GM23338 (cell line): ENCODE results near the gene TSPAN3. TPM values are rescaled to one million over a fixed set of nuclear protein-coding genes. Genes with fewer than 3 reads are reported as not detected.

Experiments used
- ATAC-seq: fragments of 200-7000 bp; cut with Tn5 transposase; 3 replicates; pipeline ENCODE4 v1.9.1; 2020
- DNase-seq: peaks from one replicate; pipeline ENCODE4 v3.0.0-alpha.2; 2015; ENCODE audit warnings: low spot score
- H2AFZ ChIP-seq: fragments of 200-600 bp; sonication (generic); 2 replicates; pipeline ENCODE4 v1.8.0; 2016; ENCODE audit warnings: antibody characterized with exemption, mild to moderate bottlenecking, moderate library complexity
- H3F3A ChIP-seq: fragments of 200-600 bp; sonication (generic); replicated peaks from 2 replicates; pipeline ENCODE4 v1.8.0; 2017; ENCODE audit warnings: antibody characterized with exemption, mixed run types, low read depth
- H3K27ac ChIP-seq: fragments of 200-600 bp; sonication (generic); 2 replicates; pipeline ENCODE4 v1.6.1; 2016; ENCODE audit warnings: low read depth
- H3K27me3 ChIP-seq: fragments of 200-600 bp; sonication (generic); 2 replicates; pipeline ENCODE4 v1.8.0; 2016; ENCODE audit warnings: mild to moderate bottlenecking, mixed run types, moderate library complexity; ENCODE audit not compliant: insufficient read depth
- H3K36me3 ChIP-seq: fragments of 200-600 bp; sonication (generic); 2 replicates; pipeline ENCODE4 v1.8.0; 2016; ENCODE audit warnings: mild to moderate bottlenecking; ENCODE audit not compliant: insufficient read depth
- H3K4me1 ChIP-seq: fragments of 200-600 bp; sonication (generic); 2 replicates; pipeline ENCODE4 v1.8.0; 2016; ENCODE audit warnings: mild to moderate bottlenecking, moderate library complexity; ENCODE audit not compliant: insufficient read depth
- H3K4me2 ChIP-seq: fragments of 200-600 bp; sonication (generic); 2 replicates; pipeline ENCODE4 v1.7.1; 2017; ENCODE audit warnings: mixed run types
- H3K4me3 ChIP-seq: fragments of 200-600 bp; sonication (generic); 2 replicates; pipeline ENCODE4 v1.6.1; 2016; ENCODE audit warnings: mixed run types
- H3K79me2 ChIP-seq: fragments of 200-600 bp; sonication (generic); replicated peaks from 2 replicates; pipeline ENCODE4 v1.8.0; 2017; ENCODE audit warnings: mild to moderate bottlenecking; ENCODE audit not compliant: insufficient read depth
- H3K9me2 ChIP-seq: fragments of 200-600 bp; sonication (generic); 2 replicates; pipeline ENCODE4 v1.8.0; 2017; ENCODE audit not compliant: insufficient read depth
- H4K20me1 ChIP-seq: fragments of 200-600 bp; sonication (generic); replicated peaks from 2 replicates; pipeline ENCODE4 v1.8.0; 2017; ENCODE audit warnings: mild to moderate bottlenecking; ENCODE audit not compliant: insufficient read depth
- H3K27ac Mint-ChIP-seq: 2 replicates; pipeline ENCODE4 v1.8.0; 2020; ENCODE audit warnings: inconsistent platforms, mild to moderate bottlenecking, moderate library complexity, mixed read lengths
- H3K27me3 Mint-ChIP-seq: 3 replicates; pipeline ENCODE4 v1.8.0; 2022; ENCODE audit warnings: low read depth, mild to moderate bottlenecking, moderate library complexity, mixed read lengths, inconsistent platforms; ENCODE audit not compliant: insufficient read depth, poor library complexity
- H3K36me3 Mint-ChIP-seq: 3 replicates; pipeline ENCODE4 v1.8.0; 2021; ENCODE audit warnings: low read depth, mild to moderate bottlenecking, inconsistent platforms, moderate library complexity, mixed read lengths
- H3K4me1 Mint-ChIP-seq: 3 replicates; pipeline ENCODE4 v1.8.0; 2020; ENCODE audit warnings: mild to moderate bottlenecking, inconsistent platforms, mixed read lengths
- H3K4me3 Mint-ChIP-seq: 3 replicates; pipeline ENCODE4 v1.8.0; 2021; ENCODE audit warnings: moderate library complexity, mild to moderate bottlenecking, inconsistent platforms, mixed read lengths
- H3K9me3 Mint-ChIP-seq: 3 replicates; pipeline ENCODE4 v1.8.0; 2020; ENCODE audit warnings: moderate library complexity, mild to moderate bottlenecking, inconsistent platforms, mixed read lengths
- CREB1 ChIP-seq: fragments of 250-450 bp; sonication (Bioruptor Pico); IDR thresholded peaks from 2 replicates; pipeline ENCODE4 v1.5.0; 2020; ENCODE audit warnings: low read depth, mild to moderate bottlenecking, moderate library complexity
- EZH2 ChIP-seq: fragments of 200-600 bp; sonication (generic); IDR thresholded peaks from one replicate; pipeline ENCODE4 v1.8.0; 2017; ENCODE audit warnings: antibody characterized with exemption, mild to moderate bottlenecking, low read depth; ENCODE audit not compliant: unreplicated experiment
- EZH2phosphoT487 ChIP-seq: fragments of 200-600 bp; sonication (generic); IDR thresholded peaks from one replicate; pipeline ENCODE4 v1.8.1; 2018; ENCODE audit warnings: antibody characterized with exemption; ENCODE audit not compliant: unreplicated experiment
- JUNB ChIP-seq: IDR thresholded peaks from one replicate; pipeline ENCODE4 v1.6.1; 2016; ENCODE audit warnings: antibody characterized with exemption; ENCODE audit not compliant: unreplicated experiment
- NANOG ChIP-seq: IDR thresholded peaks from 2 replicates; pipeline ENCODE4 v1.6.1; 2016; ENCODE audit warnings: antibody characterized with exemption, borderline replicate concordance
- POLR2AphosphoS5 ChIP-seq: IDR thresholded peaks from 2 replicates; pipeline ENCODE4 v1.6.1; 2016; ENCODE audit warnings: antibody characterized with exemption, low read depth
- STAT1 ChIP-seq: IDR thresholded peaks from one replicate; pipeline ENCODE4 v1.6.1; 2016; ENCODE audit warnings: antibody characterized with exemption; ENCODE audit not compliant: unreplicated experiment
- ZNF114 ChIP-seq: fragments of 250-450 bp; sonication (Bioruptor Pico); IDR thresholded peaks from 2 replicates; pipeline ENCODE4 v1.5.0; 2020; ENCODE audit warnings: mild to moderate bottlenecking, moderate library complexity
- ZNF331 ChIP-seq: fragments of 250-450 bp; sonication (Bioruptor Pico); IDR thresholded peaks from 2 replicates; pipeline ENCODE4 v1.5.0; 2020; ENCODE audit warnings: low read depth, mild to moderate bottlenecking, moderate library complexity
- polyA plus RNA-seq: library from polyadenylated mRNA; unstranded; fragments of >200 nt; fragmentation: Nextera tagmentation; extraction: Ambion mirVana; gene quantifications from 2 replicates; pipeline ENCODE4 v1.2.1, GENCODE V29; 2016
- total RNA-seq: library from RNA; depleted of rRNA; stranded (reverse); fragments of >200 nt; shearing (Covaris generic); gene quantifications from 2 replicates; pipeline ENCODE4 v1.2.3, GENCODE V29; 2014
- TF ChIP-seq, protein P1 (sequence below): IDR thresholded peaks from one replicate; pipeline ENCODE4 v1.6.1; 2018; ENCODE audit warnings: antibody characterized with exemption; ENCODE audit not compliant: unreplicated experiment
- TF ChIP-seq, protein P2 (sequence below): IDR thresholded peaks from 2 replicates; pipeline ENCODE4 v1.6.1; 2016; ENCODE audit warnings: antibody characterized with exemption
- TF ChIP-seq, protein P3 (sequence below): fragments of 250-450 bp; sonication (Bioruptor Pico); IDR thresholded peaks from 2 replicates; pipeline ENCODE4 v1.5.0; 2020; ENCODE audit warnings: mild to moderate bottlenecking, moderate library complexity
- TF ChIP-seq, protein P4 (sequence below), 2 experiments: fragments of 200-600 bp in 1 of 2; sonication (generic) in 1 of 2; conservative IDR thresholded peaks; 2 replicates each; pipeline versions ENCODE4 v1.5.1 to v1.6.1; 2016 to 2017; ENCODE audit warnings: antibody characterized with exemption in 2 of 2, low read depth in 2 of 2, mild to moderate bottlenecking in 2 of 2, moderate library complexity in 1 of 2

The TSPAN3 gene
- total and polyA plus RNA-seq, 2 experiments from 2014 or later = 72.5 to 159 TPM

DNA sequence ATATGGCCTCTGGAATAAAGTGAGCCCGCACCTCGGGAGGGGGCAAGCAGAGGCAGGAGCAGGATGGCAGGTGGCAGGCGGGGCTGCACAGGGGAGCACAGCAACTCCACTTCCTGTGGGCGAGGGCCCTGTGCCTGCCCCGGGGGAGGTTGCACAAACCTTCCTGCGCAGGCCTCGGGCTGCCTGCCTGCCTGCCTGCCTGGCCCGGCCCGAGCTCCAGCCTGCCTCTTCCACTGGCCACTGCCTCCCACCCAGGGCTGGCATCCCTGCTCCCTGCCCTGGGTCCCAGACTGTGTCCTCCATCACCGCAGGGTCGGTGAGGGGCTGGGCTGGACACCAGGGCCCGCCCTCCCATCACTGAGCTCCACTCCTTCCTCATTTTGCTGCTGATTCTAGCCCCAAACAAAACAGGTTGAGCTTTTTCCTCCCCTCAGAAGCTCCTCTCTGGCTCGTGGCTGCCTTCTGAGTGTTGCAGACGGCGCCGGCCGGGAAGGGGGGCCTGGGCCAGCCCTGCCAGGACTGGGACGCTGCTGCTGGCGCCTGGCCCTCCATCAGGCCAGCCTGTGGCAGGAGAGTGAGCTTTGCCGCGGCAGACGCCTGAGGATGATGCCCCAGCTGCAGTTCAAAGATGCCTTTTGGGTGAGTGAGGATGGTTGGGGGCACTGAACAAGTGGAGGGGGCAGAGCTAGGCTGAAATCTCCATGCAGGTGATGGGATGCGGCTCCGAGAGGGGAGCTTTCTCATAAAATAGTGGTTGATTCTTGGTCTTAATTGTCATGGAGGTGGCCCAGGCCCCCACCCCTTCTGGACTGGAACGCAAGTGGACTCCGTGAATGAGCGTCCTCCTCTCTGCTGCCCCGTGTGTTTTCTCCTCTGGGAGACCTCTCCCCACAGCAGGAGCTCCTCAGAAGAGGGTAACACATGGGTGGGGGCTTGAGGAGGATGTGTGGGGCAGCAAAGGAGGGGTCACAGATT, 75.7 kb downstream of the TSPAN3 start, which contains the start of gene PSTPIP1:
Gene PSTPIP1, plus strand, starts transcription at position 156 of the 975 bp plus-strand sequence. Its CDS starts 448 bp downstream, at position 604.
- no peaks in the 10 kb centered on the region for H3F3A ChIP-seq
- DNase-seq (no peak), ATAC-seq (peak; percentile 23)
- no peaks in the 10 kb centered on the region for H3K79me2 ChIP-seq
- H3K4me2 ChIP-seq = no peak within 1 kb of the TSS
- H3K9me3 Mint-ChIP-seq = no peaks in the 10 kb centered on the region
- H3K9me2 ChIP-seq = no peaks in the 10 kb centered on the region
- H3K27ac Mint-ChIP-seq = no peak within 1 kb of the TSS
- no peak within 1 kb of the TSS for H3K27ac ChIP-seq
- H3K4me3 ChIP-seq = no peak within 1 kb of the TSS
- no peaks in the 10 kb centered on the region for H3K36me3 Mint-ChIP-seq
- no peaks in the 10 kb centered on the region for H3K36me3 ChIP-seq
- H4K20me1 ChIP-seq = no peaks in the 10 kb centered on the region
- peak within 1 kb of the TSS; percentile 72 for H2AFZ ChIP-seq
- no peaks in the 10 kb centered on the region for H3K27me3 ChIP-seq
- H3K4me1 Mint-ChIP-seq = no peaks in the 10 kb centered on the region
- peaks cover 5% of the 10 kb centered on the region for H3K27me3 Mint-ChIP-seq
- H3K4me1 ChIP-seq = no peaks in the 10 kb centered on the region
- no peak for TF ChIP-seq POLR2AphosphoS5
- no peak for TF ChIP-seq CREB1 (CRISPR knock-in tag)
- no peak for TF ChIP-seq EZH2phosphoT487
- TF ChIP-seq NANOG = no peak
- TF ChIP-seq, protein P1, sequence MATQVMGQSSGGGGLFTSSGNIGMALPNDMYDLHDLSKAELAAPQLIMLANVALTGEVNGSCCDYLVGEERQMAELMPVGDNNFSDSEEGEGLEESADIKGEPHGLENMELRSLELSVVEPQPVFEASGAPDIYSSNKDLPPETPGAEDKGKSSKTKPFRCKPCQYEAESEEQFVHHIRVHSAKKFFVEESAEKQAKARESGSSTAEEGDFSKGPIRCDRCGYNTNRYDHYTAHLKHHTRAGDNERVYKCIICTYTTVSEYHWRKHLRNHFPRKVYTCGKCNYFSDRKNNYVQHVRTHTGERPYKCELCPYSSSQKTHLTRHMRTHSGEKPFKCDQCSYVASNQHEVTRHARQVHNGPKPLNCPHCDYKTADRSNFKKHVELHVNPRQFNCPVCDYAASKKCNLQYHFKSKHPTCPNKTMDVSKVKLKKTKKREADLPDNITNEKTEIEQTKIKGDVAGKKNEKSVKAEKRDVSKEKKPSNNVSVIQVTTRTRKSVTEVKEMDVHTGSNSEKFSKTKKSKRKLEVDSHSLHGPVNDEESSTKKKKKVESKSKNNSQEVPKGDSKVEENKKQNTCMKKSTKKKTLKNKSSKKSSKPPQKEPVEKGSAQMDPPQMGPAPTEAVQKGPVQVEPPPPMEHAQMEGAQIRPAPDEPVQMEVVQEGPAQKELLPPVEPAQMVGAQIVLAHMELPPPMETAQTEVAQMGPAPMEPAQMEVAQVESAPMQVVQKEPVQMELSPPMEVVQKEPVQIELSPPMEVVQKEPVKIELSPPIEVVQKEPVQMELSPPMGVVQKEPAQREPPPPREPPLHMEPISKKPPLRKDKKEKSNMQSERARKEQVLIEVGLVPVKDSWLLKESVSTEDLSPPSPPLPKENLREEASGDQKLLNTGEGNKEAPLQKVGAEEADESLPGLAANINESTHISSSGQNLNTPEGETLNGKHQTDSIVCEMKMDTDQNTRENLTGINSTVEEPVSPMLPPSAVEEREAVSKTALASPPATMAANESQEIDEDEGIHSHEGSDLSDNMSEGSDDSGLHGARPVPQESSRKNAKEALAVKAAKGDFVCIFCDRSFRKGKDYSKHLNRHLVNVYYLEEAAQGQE = no peak
- TF ChIP-seq, protein P2, sequence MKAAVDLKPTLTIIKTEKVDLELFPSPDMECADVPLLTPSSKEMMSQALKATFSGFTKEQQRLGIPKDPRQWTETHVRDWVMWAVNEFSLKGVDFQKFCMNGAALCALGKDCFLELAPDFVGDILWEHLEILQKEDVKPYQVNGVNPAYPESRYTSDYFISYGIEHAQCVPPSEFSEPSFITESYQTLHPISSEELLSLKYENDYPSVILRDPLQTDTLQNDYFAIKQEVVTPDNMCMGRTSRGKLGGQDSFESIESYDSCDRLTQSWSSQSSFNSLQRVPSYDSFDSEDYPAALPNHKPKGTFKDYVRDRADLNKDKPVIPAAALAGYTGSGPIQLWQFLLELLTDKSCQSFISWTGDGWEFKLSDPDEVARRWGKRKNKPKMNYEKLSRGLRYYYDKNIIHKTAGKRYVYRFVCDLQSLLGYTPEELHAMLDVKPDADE = no peak
- TF ChIP-seq EZH2 = no peak
- TF ChIP-seq ZNF114 (CRISPR knock-in tag) = no peak
- TF ChIP-seq JUNB = no peak
- no peak for TF ChIP-seq ZNF331
- TF ChIP-seq, protein P3, sequence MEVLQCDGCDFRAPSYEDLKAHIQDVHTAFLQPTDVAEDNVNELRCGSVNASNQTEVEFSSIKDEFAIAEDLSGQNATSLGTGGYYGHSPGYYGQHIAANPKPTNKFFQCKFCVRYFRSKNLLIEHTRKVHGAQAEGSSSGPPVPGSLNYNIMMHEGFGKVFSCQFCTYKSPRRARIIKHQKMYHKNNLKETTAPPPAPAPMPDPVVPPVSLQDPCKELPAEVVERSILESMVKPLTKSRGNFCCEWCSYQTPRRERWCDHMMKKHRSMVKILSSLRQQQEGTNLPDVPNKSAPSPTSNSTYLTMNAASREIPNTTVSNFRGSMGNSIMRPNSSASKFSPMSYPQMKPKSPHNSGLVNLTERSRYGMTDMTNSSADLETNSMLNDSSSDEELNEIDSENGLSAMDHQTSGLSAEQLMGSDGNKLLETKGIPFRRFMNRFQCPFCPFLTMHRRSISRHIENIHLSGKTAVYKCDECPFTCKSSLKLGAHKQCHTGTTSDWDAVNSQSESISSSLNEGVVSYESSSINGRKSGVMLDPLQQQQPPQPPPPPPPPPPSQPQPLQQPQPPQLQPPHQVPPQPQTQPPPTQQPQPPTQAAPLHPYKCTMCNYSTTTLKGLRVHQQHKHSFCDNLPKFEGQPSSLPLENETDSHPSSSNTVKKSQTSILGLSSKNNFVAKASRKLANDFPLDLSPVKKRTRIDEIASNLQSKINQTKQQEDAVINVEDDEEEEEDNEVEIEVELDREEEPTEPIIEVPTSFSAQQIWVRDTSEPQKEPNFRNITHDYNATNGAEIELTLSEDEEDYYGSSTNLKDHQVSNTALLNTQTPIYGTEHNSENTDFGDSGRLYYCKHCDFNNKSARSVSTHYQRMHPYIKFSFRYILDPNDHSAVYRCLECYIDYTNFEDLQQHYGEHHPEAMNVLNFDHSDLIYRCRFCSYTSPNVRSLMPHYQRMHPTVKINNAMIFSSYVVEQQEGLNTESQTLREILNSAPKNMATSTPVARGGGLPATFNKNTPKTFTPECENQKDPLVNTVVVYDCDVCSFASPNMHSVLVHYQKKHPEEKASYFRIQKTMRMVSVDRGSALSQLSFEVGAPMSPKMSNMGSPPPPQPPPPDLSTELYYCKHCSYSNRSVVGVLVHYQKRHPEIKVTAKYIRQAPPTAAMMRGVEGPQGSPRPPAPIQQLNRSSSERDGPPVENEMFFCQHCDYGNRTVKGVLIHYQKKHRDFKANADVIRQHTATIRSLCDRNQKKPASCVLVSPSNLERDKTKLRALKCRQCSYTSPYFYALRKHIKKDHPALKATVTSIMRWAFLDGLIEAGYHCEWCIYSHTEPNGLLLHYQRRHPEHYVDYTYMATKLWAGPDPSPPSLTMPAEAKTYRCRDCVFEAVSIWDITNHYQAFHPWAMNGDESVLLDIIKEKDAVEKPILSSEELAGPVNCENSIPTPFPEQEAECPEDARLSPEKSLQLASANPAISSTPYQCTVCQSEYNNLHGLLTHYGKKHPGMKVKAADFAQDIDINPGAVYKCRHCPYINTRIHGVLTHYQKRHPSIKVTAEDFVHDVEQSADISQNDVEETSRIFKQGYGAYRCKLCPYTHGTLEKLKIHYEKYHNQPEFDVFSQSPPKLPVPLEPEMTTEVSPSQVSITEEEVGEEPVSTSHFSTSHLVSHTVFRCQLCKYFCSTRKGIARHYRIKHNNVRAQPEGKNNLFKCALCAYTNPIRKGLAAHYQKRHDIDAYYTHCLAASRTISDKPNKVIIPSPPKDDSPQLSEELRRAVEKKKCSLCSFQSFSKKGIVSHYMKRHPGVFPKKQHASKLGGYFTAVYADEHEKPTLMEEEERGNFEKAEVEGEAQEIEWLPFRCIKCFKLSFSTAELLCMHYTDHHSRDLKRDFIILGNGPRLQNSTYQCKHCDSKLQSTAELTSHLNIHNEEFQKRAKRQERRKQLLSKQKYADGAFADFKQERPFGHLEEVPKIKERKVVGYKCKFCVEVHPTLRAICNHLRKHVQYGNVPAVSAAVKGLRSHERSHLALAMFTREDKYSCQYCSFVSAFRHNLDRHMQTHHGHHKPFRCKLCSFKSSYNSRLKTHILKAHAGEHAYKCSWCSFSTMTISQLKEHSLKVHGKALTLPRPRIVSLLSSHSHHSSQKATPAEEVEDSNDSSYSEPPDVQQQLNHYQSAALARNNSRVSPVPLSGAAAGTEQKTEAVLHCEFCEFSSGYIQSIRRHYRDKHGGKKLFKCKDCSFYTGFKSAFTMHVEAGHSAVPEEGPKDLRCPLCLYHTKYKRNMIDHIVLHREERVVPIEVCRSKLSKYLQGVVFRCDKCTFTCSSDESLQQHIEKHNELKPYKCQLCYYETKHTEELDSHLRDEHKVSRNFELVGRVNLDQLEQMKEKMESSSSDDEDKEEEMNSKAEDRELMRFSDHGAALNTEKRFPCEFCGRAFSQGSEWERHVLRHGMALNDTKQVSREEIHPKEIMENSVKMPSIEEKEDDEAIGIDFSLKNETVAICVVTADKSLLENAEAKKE (CRISPR knock-in tag) = no peak
- TF ChIP-seq, protein P4, sequence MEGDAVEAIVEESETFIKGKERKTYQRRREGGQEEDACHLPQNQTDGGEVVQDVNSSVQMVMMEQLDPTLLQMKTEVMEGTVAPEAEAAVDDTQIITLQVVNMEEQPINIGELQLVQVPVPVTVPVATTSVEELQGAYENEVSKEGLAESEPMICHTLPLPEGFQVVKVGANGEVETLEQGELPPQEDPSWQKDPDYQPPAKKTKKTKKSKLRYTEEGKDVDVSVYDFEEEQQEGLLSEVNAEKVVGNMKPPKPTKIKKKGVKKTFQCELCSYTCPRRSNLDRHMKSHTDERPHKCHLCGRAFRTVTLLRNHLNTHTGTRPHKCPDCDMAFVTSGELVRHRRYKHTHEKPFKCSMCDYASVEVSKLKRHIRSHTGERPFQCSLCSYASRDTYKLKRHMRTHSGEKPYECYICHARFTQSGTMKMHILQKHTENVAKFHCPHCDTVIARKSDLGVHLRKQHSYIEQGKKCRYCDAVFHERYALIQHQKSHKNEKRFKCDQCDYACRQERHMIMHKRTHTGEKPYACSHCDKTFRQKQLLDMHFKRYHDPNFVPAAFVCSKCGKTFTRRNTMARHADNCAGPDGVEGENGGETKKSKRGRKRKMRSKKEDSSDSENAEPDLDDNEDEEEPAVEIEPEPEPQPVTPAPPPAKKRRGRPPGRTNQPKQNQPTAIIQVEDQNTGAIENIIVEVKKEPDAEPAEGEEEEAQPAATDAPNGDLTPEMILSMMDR (conservative IDR thresholded peaks at IDR 0.05; ENCODE audit: low read depth in 2 of 2) = no peak
- no peak for TF ChIP-seq STAT1
- H3K4me3 Mint-ChIP-seq = no peak within 1 kb of the TSS
